Right lobe of liver (tissue), 6 donors: ENCODE data around the gene PDE9A. TPM values are rescaled to one million over a fixed set of nuclear protein-coding genes. Genes with fewer than 3 reads are reported as not detected.

ENCODE experiments used
- ATAC-seq, 4 donors: fragments of 200-7000 bp; cut with Tn5 transposase; one replicate each; pipeline ENCODE4 v1.9.1; 2020; ENCODE audit warnings: mild to moderate bottlenecking in 4 of 4, moderate library complexity in 4 of 4
- DNase-seq, 3 donors: peaks; one replicate each; pipeline ENCODE4 v3.0.0-alpha.2; 2020
- H3K27ac ChIP-seq, 3 donors: fragments of 200-600 bp; one replicate each; pipeline ENCODE4 v1.8.0; 2022
- H3K27me3 ChIP-seq, 2 donors: fragments of 200-600 bp; one replicate each; pipeline ENCODE4 v1.8.0; 2022
- H3K36me3 ChIP-seq, 4 donors: fragments of 200-600 bp; sonication (generic) in 1 of 4; one replicate each; pipeline versions ENCODE4 v1.5.1 to v1.8.0; 2017 to 2022; ENCODE audit warnings: control low read depth in 1 of 4
- H3K4me1 ChIP-seq, 4 donors: fragments of 200-600 bp; sonication (generic) in 1 of 4; one replicate each; pipeline versions ENCODE4 v1.5.1 to v1.8.0; 2017 to 2022; ENCODE audit warnings: control low read depth in 1 of 4
- H3K4me3 ChIP-seq, 3 donors: fragments of 200-600 bp; one replicate each; pipeline ENCODE4 v1.8.0; 2022
- H3K9me3 ChIP-seq, 4 donors: fragments of 200-600 bp; sonication (generic) in 1 of 4; one replicate each; pipeline versions ENCODE4 v1.5.1 to v1.8.0; 2017 to 2022; ENCODE audit warnings: control low read depth in 1 of 4
- POLR2A ChIP-seq: fragments of 450-650 bp; IDR thresholded peaks from one replicate; pipeline ENCODE4 v1.6.1; 2017; ENCODE audit warnings: antibody characterized with exemption, mild to moderate bottlenecking
- WGBS: methylation state at CpG from one replicate; pipeline ENCODE4 v1.1.6; 2018; ENCODE audit warnings: low coverage, low lambda C conversion rate; ENCODE audit not compliant: insufficient coverage; ENCODE audit errors: missing lambda C conversion rate; 5-methylcytosine and 5-hydroxymethylcytosine counted together
- intact Hi-C, 2 donors: fragments of 100-400 bp; cut with DNase I; formaldehyde crosslinking; loops; one replicate each; pipeline versions ENCODE4 v1.11.2 to v1.14.1; 2022
- total RNA-seq, 6 experiments: library from RNA; depleted of rRNA in 2 of 6; stranded (reverse); fragments of >200 nt in 2 of 6; fragmentation: NEBNext Ultra II Directional in 3 of 6; extraction: Animal tissue kit (Norgen Biotek cat#: 25700) in 3 of 6; gene quantifications; one replicate each; pipeline versions ENCODE4 v1.1.0 to v1.2.4, GENCODE V29; 2016 to 2023
- TF ChIP-seq, protein P1 (sequence below), 4 donors: fragments of 200-600 bp in 3 of 4; fragments of 450-650 bp in 1 of 4; IDR thresholded peaks; one replicate each; pipeline versions ENCODE4 v1.5.1 to v1.8.0; 2016 to 2022; ENCODE audit warnings: antibody characterized with exemption in 4 of 4, mild to moderate bottlenecking in 2 of 4
- donor health status: DM: no; HTN: yes; CAD: no.
- donor health status: DM: no; HTN: no; CAD: no.
- donor health status: DM: no; HTN: no; CAD: no.
- donor health status: DM: no; HTN: yes; CAD: no.
- donor health status: DM: no; HTN: yes; CAD: no.

The PDE9A gene
- total RNA-seq, 6 experiments from 2014 or later, result 1.1 to 5.9 (median 3.3) TPM

DNA sequence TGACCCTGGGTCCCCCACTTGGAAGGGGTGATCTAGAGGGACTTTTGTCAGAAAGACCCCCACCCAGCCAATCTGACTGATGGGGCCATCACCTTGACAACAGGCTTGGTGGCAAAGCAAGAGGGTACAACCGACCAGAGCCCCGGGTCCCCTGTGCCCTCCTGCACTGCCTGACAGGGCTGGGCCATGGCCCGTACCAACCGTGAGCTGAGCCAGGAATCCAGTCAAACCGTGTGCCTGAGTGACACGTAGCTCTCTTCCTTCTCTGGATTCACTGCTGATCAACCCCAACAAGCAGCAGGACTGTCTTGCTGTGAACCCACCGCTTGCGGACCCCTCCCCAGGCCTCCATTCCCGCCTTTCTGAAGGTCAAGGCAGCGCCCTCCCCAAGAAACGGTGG lies 27.0 kb downstream of the PDE9A start:
- H3K4me3 ChIP-seq, result no peak overlapping the region
- ATAC-seq, result no peak
- no peaks in the 10 kb centered on the region for H3K36me3 ChIP-seq
- DNase-seq, result peak in 1 of 3 donors; percentile 27
- no peaks in the 10 kb centered on the region for H3K4me1 ChIP-seq
- H3K9me3 ChIP-seq, result no peaks in the 10 kb centered on the region
- H3K27me3 ChIP-seq, result no peaks in the 10 kb centered on the region
- 82% methylated on average over 3 of the region's 11 CpGs for WGBS
- TF ChIP-seq, protein P1, sequence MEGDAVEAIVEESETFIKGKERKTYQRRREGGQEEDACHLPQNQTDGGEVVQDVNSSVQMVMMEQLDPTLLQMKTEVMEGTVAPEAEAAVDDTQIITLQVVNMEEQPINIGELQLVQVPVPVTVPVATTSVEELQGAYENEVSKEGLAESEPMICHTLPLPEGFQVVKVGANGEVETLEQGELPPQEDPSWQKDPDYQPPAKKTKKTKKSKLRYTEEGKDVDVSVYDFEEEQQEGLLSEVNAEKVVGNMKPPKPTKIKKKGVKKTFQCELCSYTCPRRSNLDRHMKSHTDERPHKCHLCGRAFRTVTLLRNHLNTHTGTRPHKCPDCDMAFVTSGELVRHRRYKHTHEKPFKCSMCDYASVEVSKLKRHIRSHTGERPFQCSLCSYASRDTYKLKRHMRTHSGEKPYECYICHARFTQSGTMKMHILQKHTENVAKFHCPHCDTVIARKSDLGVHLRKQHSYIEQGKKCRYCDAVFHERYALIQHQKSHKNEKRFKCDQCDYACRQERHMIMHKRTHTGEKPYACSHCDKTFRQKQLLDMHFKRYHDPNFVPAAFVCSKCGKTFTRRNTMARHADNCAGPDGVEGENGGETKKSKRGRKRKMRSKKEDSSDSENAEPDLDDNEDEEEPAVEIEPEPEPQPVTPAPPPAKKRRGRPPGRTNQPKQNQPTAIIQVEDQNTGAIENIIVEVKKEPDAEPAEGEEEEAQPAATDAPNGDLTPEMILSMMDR (IDR thresholded peaks at IDR 0.05), result no peak
- no peak for TF ChIP-seq POLR2A
- intact Hi-C loops, result no loop called here
- H3K27ac ChIP-seq, result no peak overlapping the region

DNA sequence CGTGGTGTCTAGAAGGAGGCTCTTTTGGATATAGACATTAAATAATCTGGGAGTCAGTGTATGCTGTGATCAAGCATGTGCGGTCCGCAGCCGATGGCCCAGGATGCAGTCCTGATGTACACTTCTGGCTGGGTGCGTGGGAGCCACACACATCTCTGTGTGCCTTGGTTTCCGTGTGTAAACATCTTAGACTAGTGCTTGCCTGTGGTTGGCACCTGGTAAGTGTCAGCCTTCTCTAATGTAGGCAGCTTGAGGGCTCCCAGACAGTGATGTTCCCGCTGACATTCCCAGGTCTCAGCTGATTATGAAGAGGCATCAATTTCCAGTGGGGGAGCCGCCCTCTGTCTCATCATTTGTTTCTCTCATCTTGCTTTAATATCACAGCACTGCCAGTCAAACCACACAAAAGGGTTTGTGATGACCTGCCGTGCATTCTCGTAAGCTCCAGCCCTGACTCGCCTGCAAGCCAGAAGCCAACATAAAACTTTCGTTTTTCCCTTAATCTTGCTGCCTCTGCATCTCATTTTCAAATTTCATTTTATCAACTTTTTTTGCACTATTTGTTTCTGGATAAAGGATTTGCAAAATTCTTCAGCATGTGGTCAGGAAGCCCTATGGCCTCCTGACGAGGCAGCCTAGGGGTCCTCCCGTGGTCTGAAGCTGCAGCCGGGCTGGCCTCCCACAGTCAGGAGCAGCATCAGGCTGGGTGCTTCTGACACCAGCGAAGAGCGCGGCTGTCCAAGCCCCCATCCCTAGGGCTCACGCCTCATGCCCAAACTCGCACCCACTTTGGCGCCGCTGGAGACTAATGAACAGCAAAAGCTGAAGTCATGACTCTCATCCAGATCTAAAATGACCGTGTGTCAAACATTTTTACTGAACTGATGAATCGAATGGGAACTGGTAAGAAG lies 28.1 kb downstream of the PDE9A start:
- no peaks in the 10 kb centered on the region for H3K27me3 ChIP-seq
- intact Hi-C loops, result no loop called here
- no peak for ATAC-seq
- H3K27ac ChIP-seq, result no peak overlapping the region
- H3K4me1 ChIP-seq, result no peaks in the 10 kb centered on the region
- TF ChIP-seq, protein P1 (IDR thresholded peaks at IDR 0.05), result no peak
- no peak for TF ChIP-seq POLR2A
- H3K4me3 ChIP-seq, result no peak overlapping the region
- H3K9me3 ChIP-seq, result no peaks in the 10 kb centered on the region
- WGBS, result 86% methylated on average over 13 of the region's 24 CpGs
- no peaks in the 10 kb centered on the region for H3K36me3 ChIP-seq
- peak in 1 of 3 donors; percentile 37 for DNase-seq

DNA sequence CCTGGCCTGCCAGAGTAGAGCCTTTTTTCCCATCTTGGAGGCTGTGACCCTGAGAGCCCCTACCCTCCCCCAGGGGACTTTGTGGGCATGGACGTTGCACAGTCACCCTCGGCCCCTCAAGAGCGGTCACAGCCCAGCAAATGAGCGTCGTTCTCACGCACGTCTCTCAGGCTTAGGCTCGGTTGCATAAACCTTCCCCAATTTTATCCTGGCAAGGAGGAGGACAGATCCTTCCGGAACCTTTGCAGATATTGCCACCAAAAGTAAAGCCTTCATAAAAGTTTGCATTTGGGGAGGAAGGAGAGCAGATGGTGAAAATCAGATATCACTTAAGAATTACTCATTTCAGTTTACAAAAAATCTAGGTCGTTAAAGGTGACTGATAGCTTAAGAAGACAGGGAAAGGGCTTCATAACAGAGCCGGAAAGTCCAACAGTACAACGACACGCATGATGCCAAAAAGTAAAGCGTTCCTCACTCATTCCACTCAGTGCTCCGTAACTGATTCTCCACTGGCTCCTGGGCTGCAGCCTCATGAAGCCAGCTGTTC lies 29.3 kb downstream of the PDE9A start:
- H3K9me3 ChIP-seq, result no peaks in the 10 kb centered on the region
- H3K27ac ChIP-seq, result no peak overlapping the region
- ATAC-seq (no peak), DNase-seq (no peak)
- TF ChIP-seq, protein P1 (IDR thresholded peaks at IDR 0.05), result no peak
- no peak for TF ChIP-seq POLR2A
- WGBS, result 86% methylated on average over 12 of the region's 15 CpGs
- H3K4me3 ChIP-seq, result no peak overlapping the region
- H3K36me3 ChIP-seq, result no peaks in the 10 kb centered on the region
- intact Hi-C loops, result no loop called here
- no peaks in the 10 kb centered on the region for H3K4me1 ChIP-seq
- no peaks in the 10 kb centered on the region for H3K27me3 ChIP-seq

DNA sequence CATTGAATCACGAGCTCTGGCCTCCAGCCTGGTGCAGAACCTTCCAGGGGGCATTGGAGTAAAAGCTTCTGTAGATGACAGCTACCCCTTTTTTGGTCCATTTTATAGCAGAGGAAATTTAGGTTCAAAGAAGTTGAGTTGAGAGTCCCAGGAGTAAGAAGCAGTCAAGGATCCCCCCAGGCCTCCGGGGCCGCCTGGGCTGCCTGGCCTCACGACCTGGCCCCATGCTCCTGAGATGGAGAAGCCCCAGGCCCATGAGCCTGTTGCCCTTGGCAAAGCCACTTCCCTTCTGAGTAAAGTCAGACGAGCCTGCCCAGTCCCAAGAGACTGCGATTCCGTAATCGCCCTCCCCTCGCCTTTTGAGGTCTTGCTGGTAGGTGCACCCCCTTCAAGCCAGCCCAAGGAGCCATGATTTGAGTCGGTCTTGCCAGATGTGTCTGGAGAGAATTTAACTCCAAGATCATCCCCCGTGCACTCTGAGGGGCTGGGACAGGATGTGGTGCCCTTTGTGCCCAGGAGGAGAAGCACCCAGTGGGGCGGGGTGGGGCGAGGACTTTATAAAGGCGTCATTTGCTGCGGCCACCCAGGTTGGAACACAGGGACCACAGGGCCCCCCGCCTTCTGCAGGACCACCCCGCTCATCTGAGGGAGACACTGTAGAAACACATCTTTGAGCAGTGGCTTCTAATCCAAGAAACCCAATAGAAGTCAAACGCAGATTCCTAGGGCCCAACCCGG lies 30.1 kb downstream of the PDE9A start:
- no peaks in the 10 kb centered on the region for H3K9me3 ChIP-seq
- no peak overlapping the region for H3K4me3 ChIP-seq
- H3K36me3 ChIP-seq, result no peaks in the 10 kb centered on the region
- intact Hi-C loops, result no loop called here
- no peak overlapping the region for H3K27ac ChIP-seq
- peak in 1 of 3 donors; percentile 44 for DNase-seq
- no peak for ATAC-seq
- TF ChIP-seq, protein P1 (IDR thresholded peaks at IDR 0.05), result no peak
- TF ChIP-seq POLR2A, result no peak
- WGBS, result 80% methylated on average over 14 of the region's 19 CpGs
- H3K4me1 ChIP-seq, result no peaks in the 10 kb centered on the region
- no peaks in the 10 kb centered on the region for H3K27me3 ChIP-seq
